NCI-H1092 treated with DMSO at 0.1 percent for 48 hours (cell line): Measurements from ENCODE around the gene HSPA12B.

Experiments used
- DNase-seq: peaks from one replicate; lab custom pipeline; 2025; lab: John Stamatoyannopoulos, UW

The HSPA12B gene

DNA sequence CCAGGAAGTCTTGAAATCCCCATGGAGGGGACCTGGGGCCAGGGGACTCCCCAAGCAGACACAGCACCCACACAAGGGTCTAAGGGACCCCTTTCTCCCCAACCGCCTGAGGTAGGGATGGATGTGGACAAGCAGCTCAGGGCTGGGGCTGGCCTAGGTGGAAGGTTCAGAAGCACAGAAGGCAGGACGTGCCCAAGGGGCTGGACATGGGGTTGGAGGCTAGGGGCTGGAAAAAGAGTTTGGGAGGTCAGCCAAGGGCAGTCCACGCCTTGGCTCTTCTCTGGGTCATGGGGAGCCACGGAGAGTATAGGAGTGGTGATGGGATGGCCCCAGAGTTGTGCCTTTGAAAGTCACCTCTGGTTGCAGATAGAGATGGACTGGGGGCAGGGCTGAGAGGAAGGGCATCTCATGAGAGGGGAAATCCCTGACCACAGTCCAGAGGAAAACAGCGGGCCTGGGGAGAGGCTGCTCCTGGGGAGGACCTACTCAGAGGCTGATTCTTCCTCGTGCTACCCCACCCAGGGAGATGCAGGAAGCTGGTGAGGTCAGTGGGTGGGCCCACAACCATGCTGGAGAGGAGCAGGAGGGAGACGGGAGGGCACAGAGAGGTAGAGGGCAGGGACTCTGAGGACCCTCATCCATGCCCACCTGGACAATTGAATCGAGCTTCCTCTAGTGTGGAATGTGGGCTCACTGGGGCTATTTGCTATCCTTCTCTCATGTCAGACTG, 2.5 kb upstream of the HSPA12B start:
- no peak for DNase-seq

DNA sequence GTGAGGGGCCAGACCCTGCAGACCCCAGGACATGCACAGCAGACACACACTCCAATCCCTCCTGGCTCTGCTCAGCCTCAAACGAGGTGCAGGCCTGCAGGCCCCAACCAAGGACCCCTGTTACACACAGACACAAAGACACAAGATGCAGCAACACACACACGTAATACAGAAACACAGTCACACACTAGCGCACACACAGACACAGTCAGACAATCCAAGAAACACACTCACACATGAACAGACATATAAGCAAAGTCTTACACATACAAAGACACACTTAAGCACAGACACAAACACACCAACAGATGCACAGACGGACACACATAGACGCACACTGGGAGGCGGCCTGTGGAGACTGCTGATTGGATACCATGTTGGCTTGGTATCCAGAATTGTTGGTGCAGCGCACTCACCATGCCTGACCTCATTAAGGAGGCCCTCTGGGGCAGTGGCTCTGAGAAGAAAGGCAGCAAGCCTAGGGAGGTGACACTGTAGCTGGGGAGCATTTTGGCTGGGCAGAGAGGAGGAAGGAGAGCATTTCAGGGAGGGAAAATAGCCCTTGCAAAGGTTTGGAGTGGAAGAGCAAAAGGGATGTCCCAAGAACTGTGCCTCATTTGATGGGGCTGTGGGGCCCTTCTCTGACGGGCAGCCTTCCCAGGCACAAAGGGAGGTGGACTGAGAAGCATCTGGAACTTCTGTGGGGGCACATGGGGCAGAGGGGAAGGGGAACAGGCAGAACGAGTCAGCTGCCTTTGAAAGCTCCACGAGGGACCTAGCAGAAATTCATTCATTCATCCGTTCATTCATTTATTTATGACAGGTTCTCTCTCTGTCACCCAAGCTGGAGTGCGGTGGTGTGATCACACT, 1.4 kb upstream of the HSPA12B start:
- DNase-seq: no peak

DNA sequence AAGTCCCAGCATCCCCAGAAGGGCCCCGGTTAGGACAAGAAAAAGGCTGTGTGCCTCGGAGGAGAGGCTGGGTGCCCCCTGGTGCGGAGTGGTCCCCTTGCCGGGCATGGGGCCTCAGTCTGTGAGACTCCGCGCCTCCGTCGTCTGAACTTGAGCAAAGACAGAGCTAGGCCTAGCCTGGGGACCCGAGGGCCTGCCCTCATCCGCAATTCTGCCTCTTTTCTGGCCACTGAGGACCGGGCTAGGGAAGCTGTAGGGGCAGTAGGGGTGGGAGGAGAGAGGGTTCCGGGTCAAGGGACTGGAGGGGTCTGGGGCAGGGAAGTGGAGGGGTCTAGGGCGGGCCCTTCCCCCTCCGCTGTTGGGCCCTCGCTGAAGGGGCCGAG, 550 bp upstream of the HSPA12B start:
- no peak for DNase-seq

DNA sequence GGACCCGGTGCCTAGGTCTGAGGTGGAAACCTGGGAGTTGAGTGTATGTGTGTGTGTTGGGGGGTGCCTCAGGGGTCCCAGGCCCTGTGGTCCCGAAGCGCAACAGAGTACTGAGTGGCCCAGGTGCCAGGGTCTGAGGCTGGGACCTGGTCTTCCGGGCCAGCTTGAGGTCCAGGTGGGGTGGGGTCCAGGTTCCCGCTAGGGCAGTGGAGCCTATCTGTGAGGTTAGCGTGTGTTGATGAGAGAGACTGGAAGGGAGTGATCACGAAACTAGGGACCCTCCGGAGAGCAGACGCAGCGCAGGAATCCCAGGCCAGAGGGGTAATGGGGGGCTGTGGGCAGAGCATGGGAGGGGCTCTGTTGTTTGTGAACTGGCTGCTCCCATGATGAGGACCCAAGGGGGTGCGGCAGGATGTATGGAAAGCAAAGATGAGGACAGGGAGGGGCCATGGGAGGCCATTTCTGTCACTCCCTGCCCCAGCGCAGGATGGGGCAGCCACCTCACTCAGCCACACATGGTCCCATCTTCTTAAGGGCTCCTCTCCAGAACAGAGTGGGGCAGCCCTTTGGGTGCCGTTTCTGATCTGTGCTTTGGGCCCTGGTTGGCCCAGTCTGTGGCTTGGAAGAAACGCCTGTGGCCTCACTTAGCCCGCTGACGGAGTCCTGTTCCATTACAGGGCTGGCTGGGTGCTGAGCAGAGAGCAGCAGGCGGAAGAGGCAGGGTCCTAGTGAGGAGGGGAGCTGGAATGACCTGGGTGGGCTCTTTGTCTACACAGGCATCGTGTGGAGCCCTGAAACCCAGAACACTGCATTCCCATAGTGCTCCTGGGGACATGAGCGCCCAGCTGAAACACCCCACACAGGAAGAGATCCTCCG, 872 bp downstream of the HSPA12B start:
- DNase-seq: no peak

DNA sequence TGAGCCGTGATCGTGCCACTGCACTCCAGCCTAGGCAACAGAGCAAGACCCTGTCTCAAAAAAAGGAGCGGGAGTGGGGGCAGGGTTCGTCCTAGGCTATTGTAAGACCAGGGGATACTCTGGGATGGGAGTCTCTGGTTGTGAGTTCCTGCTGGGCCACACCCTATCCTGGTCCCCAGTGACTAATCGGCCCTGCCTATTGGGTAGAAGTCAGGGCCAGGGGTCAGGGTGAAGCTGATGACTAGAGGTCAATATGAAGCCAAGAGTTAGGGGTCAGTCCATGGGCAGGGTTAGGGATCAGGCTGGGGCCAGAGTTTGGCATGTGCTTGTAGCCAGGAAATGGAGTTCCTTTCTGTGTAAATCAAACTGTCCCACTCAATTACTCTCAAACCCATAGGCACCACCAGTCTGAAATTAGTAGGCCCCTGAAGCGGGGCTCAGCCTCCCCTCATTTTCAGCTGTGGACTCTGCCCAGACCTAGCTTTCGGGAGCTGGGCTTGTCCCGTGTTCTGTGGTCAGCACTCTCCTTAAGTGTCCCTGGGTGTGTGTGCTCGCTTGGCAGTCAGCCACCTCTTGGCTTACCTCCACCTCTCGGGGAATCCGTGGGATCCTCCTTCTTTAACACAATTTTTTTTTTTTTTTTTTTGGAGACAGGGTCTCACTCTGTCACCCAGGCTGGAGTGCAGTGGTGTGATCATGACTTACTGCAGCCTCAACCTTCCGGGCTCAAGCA, 1.8 kb downstream of the HSPA12B start:
- no peak for DNase-seq

DNA sequence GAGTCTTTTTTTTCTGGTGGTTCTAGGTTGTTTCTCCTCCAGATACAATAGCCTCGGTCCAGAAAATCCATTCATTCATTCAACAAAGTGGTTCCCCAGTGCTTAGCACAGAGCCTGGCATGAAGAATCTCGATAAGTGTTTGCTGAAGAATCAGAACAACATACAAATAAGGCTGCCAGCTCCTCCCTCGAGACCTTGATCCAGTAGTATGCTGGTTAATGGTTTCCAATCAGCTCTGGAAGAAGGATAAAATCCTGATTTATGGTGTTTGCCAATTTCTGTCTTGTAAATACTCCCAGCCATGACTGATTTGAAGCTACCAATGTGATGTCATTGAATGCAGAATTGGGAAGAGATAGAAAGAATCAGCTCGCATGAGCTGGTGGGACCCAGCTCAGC, 3.3 kb downstream of the HSPA12B start:
- no peak for DNase-seq

DNA sequence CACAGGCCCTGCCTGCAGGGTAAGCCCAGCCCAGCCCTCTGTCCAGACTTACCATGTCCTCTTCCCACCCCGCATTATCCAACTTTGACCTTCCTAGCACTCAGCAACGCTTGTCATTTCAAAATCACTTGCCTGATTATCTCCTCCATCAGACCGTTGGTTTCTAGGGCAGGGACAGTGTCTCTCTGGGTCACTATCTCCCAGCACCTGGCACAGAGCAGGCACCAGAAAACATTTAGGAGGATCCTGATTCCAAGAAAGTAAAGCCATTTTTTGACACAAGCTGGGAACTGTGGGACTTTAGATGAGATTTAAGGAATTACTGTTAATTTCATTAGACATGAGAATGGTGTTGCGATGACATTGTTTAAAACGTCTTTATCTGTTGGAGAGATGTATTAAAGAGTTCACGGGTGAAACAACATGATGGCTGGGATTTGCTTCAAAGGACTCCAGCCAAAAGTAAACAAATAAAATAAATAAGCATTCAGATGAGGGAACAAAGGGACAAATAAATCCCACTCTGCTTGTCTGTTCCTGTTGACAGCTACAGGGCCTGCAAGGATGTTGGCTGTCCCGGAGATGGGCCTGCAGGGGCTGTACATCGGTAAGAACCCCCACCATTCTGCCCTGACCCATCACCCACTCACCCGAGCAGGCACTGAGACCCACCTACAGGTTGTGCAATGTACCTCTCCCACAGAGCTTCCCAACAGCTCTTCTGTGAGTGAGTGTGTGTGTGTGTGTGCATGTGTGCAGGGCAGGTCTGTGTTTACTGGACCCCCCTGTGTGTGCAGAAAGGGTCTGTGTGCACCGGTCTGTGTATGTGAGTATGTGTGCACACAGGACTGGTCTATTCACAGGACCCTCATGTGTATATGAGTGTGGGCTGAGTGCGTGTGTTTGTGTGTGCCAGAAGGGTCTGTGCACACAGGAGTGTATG, 5.9 kb downstream of the HSPA12B start:
- no peak for DNase-seq

DNA sequence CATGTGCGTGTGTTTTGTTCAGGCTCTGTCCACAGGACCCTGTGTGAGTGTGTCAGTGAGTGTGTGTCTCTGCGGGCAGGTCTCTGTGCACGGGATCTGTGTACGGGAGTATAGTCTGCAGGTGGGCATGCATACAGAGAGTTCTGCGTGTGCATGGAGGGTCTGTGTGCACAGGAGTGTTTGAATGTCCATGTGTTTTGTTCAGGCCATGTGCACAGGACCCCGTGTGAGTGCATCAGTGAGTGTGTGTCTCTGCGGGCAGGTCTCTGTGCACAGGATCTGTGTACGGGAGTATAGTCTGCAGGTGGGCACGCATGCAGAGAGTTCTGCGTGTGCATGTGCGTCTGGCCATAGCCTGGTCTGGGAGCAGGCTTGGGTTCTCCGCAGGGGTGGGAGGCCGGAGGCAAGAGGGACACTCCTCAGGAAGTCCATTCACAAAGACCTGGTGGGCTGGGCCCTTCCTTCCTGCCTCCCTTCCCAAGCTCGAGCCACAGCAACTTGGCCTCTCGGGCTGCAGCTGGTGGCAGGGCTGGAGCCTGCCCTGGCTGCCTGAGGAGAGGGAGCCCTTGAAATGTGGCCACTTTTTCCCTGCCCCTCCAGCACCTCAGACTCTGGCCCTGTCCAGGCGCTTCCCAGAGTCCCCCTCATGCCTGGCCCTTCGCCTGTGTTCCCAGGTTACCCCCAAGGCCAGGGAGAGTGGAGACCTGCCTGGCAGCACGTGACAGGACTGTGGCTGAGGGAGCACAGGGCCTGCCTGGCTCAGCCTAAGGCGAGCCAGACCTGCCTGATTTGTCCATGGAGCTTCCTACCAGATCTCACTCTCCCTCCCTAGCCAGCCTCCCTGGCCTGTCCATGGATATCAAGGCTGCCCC, 6.8 kb downstream of the HSPA12B start:
- no peak for DNase-seq

DNA sequence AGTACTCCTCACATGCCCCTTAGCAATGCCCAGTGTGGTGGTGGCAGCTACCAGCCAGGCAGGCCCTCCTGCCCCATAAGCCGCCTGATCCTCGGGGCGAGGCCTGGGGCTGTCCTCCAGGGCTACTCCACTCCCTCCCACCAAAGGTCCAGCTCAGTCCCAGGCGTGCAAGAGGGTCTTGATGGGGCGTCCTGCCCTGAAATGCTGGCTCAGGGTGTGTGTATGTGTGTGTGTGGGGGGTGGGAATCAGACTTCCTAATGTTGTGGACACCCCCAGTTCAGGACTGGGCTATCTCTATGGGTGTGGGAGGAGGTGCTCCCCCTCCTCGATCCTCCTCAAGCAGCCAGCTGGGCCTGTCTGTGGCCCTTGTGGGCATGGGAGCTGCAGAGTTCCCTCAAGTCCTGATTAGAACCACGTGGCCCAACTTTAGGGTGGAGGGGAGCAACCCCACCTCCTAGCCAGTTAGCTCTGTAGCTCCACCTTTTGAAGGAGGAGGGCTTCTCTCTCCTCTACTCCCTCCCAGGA, 7.5 kb downstream of the HSPA12B start:
- no peak for DNase-seq

DNA sequence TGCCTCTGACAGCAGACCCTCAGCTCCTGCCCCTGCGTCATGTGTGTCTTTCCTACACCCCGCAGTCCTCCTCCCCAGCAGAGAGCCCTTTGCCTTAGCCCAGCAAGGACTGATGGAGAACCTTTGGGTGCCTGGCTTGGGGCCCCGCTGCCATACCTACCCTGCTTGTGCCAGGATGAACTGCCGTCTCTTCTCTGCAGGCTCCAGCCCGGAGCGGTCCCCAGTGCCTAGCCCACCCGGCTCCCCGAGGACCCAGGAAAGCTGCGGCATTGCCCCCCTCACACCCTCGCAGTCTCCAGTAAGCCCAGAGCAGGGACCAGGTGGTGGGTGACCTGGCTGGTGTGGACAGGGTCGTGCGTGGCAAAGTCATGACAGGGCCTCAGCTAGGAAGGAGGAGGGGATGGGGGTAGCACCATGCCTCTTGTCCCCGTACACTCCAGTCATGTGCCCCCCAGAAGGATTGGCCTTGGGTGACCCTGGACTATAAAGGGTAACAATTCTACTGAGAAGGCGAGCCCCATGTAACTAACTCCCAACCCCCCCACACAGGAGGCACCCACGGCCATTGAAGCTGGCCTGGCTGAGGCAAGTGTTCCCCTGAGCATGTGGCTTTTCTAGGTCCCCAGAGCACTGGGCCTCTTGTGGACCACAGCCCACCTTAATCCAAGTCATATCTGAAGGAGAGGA, 8.3 kb downstream of the HSPA12B start:
- DNase-seq: no peak

DNA sequence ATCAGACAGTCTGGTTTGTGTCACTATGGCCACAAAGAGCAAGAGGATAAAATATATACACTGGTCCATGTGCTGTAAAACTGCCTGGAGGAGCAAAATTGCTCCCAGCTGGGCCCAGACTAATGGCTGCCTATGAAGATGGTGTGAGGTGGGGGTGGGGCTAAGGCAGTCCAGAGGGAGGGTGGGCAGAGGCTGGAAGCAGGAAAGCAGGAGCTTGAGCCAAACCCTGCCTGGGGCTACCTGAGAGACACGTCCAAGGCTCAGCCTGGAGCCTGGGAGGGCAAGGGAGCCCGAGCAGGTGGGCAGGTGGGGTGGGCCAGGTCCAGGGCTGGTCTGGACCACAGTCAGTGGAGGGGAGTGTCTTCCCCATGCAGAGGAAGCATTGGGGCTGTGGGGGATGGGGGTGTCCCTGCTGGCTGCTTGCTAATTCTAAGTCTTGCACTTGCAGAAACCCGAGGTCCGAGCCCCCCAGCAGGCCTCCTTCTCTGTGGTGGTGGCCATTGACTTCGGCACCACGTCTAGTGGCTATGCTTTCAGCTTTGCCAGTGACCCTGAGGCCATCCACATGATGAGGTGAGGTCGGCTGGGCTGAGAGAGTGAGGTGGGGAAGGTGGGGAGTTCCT, 9.5 kb downstream of the HSPA12B start:
- no peak for DNase-seq

DNA sequence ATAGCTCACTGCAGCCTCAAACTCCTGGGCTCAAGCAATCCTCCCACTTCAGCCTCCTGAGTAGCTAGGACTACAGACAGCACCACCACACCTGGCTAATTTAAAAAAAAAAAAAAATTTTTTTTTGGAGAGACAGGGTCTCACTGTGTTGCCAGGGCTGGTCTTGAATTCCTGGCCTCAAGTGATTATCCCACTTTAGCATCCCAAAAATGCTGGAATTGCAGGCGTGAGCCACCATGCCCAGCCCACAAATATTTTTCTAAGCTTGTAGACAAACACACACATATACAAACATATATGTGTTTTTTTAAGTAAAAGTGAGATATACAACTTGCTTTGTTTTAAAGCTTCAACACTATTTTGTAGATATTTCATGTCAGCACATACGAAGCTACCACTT, 10.8 kb downstream of the HSPA12B start:
- no peak for DNase-seq

DNA sequence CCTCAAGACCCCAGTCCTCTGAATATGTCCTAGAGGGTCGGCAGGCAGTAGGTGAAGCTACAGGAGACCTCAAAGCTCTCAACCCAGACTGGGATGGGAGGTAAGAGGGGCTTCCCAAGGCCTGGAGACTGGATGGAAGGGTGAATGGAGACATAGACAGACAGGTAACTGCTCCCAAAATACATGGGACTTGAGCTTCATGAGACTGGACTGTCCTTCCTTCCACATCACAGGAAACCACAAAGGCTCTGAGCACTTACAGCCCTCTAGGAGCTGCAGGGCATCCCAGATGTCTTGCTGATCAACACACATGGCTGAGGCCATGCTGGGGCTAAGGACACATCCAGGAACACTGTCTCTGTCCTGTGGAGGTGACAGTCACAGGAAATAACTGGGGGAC, 11.6 kb downstream of the HSPA12B start:
- no peak for DNase-seq

DNA sequence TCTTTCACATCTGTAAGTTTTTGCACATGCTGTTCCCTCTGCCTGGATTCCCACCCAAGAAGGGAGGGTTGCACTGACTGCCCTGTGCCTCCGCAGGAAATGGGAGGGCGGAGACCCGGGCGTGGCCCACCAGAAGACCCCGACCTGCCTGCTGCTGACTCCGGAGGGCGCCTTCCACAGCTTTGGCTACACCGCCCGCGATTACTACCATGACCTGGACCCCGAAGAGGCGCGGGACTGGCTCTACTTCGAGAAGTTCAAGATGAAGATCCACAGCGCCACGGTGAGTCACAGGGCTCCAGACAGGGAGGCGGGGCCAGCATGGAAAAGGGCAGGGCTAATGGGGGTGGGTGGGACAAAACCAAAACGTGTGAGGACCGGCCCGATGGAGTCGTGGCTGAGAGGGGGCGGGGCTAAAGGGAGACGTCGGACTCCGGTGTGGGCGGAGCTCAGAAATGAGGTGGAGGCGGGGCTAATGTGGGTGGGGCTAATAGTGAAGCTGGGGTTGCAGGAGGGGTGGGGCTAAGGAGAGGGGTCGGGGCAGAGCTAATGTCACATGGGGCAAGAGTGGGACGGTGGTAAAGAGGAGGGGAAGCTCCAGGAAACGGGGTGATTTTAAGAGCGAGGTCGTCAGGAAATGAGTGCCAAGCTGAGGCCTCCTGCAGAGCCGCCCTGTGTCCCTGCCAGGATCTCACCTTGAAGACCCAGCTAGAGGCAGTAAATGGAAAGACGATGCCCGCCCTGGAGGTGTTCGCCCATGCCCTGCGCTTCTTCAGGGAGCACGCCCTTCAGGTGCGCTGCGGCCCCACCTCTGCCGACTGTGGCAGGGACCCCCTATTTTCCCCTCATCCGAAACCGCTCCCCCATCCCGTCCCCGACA, 12.6 kb downstream of the HSPA12B start:
- DNase-seq: no peak

DNA sequence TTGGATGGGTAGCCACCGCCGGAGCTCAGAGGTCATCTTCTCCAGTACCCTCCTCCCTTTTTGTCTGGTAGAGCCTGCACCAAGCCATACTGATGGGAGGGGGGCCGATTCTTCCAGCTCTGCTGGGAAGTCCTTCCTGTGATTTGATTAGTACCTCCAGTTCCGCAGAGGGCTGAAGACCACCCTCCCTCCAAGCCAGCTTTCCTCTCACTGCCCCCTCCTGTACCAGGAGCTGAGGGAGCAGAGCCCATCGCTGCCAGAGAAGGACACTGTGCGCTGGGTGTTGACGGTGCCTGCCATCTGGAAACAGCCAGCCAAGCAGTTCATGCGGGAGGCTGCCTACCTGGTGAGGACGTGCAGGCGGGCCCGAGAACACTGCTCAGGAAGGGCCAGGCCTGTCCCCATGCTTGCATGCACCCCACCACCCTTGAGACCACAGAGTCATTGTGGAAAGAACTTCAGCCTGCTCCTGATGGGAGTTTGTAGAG, 13.2 kb downstream of the HSPA12B start:
- DNase-seq: no peak

DNA sequence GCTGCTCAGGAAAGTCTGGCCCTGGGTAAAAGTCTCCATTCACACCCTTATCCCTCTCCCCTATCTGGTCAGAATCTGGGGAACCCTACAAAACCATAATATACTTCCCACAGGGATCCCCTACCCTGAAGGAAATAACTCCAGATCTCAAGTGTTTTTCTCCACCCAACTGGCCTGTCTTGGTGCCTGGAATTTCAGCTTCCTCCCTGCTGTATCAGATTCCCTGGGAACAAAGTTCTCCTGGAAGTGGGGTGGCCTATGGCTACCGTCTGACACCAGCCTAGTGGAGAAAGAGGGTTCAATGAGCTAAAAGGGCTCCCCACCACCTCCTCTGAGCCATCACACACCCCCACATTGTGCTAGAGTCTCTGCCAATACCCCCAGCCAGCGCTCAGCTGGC, 15.0 kb downstream of the HSPA12B start:
- no peak for DNase-seq

DNA sequence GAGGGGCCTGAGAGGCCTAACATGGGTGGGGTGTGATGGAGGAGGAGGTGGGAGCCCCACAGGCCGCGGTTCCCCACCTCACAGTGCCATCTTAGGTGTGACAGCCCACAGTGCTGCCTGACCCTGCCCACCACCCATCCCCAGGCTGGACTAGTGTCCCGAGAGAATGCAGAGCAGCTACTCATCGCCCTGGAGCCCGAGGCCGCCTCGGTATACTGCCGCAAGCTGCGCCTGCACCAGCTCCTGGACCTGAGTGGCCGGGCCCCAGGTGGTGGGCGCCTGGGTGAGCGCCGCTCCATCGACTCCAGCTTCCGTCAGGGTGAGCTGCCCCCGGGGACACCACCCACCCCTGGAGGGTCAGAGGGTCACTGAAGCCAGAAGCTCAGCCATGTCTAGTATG, 15.6 kb downstream of the HSPA12B start:
- no peak for DNase-seq
